Liver (tissue), 3 donors: ENCODE results near the gene KCNN3.

Experiments used
- EGR1 ChIP-seq, 2 donors: IDR thresholded peaks; 2 replicates each; pipeline ENCODE4 v1.6.1; 2016 to 2018; ENCODE audit warnings: antibody characterized with exemption in 2 of 2, low read depth in 2 of 2
- GABPA ChIP-seq, 2 donors: IDR thresholded peaks in 1 of 2; conservative IDR thresholded peaks in 1 of 2; 2 replicates each; pipeline ENCODE4 v1.6.1; 2016; ENCODE audit warnings: antibody characterized with exemption in 2 of 2, mild to moderate bottlenecking in 1 of 2, moderate library complexity in 1 of 2
- JUND ChIP-seq, 2 donors: IDR thresholded peaks; 2 replicates each; pipeline ENCODE4 v1.6.1; 2016; ENCODE audit warnings: antibody characterized with exemption in 2 of 2
- RXRA ChIP-seq, 2 donors: IDR thresholded peaks; 2 replicates each; pipeline ENCODE4 v1.6.1; 2017 to 2018; ENCODE audit warnings: antibody characterized with exemption in 2 of 2, mild to moderate bottlenecking in 1 of 2
- YY1 ChIP-seq: IDR thresholded peaks from 2 replicates; pipeline ENCODE4 v1.6.1; 2016; ENCODE audit warnings: antibody characterized with exemption, mild to moderate bottlenecking
- TF ChIP-seq, protein P1 (sequence below): fragments of 150-350 bp; IDR thresholded peaks from 2 replicates; pipeline ENCODE4 v1.5.1; 2017; ENCODE audit warnings: improper control_type of control experiment, low read depth, low read length; ENCODE audit not compliant: missing input control
- TF ChIP-seq, protein P2 (sequence below): IDR thresholded peaks from 2 replicates; pipeline ENCODE4 v1.6.1; 2016; ENCODE audit warnings: antibody characterized with exemption, mild to moderate bottlenecking
- TF ChIP-seq, protein P3 (sequence below): IDR thresholded peaks from 2 replicates; pipeline ENCODE4 v1.6.1; 2016; ENCODE audit warnings: antibody characterized with exemption
- TF ChIP-seq, protein P4 (sequence below): IDR thresholded peaks from 2 replicates; pipeline ENCODE4 v1.6.1; 2016; ENCODE audit warnings: antibody characterized with exemption
- donor health status: healthy.
- donor health status: healthy.

DNA sequence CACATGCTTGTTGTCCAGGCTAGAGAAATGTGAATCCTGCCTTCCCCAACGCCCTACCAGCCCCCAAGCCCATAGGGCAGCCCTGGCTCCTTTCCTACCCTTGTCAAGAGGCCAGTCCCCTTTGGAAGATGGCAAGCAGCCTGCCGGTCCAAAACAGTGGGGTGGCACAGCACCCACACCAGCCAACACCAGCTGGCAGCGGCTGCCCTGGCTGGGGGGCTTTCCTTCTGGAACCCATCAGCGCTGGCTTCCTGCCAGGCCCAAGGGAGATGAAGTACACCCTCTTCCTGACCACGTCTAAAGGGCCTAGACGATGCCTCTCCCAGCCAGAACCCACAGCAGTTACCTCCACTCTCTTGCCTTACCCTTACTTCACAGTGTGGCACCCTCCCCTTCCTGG lies 24.2 kb downstream of the KCNN3 start:
- TF ChIP-seq, protein P1, sequence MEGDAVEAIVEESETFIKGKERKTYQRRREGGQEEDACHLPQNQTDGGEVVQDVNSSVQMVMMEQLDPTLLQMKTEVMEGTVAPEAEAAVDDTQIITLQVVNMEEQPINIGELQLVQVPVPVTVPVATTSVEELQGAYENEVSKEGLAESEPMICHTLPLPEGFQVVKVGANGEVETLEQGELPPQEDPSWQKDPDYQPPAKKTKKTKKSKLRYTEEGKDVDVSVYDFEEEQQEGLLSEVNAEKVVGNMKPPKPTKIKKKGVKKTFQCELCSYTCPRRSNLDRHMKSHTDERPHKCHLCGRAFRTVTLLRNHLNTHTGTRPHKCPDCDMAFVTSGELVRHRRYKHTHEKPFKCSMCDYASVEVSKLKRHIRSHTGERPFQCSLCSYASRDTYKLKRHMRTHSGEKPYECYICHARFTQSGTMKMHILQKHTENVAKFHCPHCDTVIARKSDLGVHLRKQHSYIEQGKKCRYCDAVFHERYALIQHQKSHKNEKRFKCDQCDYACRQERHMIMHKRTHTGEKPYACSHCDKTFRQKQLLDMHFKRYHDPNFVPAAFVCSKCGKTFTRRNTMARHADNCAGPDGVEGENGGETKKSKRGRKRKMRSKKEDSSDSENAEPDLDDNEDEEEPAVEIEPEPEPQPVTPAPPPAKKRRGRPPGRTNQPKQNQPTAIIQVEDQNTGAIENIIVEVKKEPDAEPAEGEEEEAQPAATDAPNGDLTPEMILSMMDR, result no peak
- TF ChIP-seq, protein P2, sequence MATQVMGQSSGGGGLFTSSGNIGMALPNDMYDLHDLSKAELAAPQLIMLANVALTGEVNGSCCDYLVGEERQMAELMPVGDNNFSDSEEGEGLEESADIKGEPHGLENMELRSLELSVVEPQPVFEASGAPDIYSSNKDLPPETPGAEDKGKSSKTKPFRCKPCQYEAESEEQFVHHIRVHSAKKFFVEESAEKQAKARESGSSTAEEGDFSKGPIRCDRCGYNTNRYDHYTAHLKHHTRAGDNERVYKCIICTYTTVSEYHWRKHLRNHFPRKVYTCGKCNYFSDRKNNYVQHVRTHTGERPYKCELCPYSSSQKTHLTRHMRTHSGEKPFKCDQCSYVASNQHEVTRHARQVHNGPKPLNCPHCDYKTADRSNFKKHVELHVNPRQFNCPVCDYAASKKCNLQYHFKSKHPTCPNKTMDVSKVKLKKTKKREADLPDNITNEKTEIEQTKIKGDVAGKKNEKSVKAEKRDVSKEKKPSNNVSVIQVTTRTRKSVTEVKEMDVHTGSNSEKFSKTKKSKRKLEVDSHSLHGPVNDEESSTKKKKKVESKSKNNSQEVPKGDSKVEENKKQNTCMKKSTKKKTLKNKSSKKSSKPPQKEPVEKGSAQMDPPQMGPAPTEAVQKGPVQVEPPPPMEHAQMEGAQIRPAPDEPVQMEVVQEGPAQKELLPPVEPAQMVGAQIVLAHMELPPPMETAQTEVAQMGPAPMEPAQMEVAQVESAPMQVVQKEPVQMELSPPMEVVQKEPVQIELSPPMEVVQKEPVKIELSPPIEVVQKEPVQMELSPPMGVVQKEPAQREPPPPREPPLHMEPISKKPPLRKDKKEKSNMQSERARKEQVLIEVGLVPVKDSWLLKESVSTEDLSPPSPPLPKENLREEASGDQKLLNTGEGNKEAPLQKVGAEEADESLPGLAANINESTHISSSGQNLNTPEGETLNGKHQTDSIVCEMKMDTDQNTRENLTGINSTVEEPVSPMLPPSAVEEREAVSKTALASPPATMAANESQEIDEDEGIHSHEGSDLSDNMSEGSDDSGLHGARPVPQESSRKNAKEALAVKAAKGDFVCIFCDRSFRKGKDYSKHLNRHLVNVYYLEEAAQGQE, result no peak
- TF ChIP-seq YY1 (no peak), JUND (IDR thresholded peaks at IDR 0.05) (no peak), GABPA (IDR thresholded peaks at IDR 0.05 in 1 of 2, conservative IDR thresholded peaks at IDR 0.05 in 1 of 2) (no peak), RXRA (IDR thresholded peaks at IDR 0.05) (no peak), EGR1 (IDR thresholded peaks at IDR 0.05; ENCODE audit: low read depth in 2 of 2) (no peak)
- TF ChIP-seq, protein P3, sequence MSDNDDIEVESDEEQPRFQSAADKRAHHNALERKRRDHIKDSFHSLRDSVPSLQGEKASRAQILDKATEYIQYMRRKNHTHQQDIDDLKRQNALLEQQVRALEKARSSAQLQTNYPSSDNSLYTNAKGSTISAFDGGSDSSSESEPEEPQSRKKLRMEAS, result no peak
- TF ChIP-seq, protein P4, sequence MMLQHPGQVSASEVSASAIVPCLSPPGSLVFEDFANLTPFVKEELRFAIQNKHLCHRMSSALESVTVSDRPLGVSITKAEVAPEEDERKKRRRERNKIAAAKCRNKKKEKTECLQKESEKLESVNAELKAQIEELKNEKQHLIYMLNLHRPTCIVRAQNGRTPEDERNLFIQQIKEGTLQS, result no peak
